ENCODE data around the gene ARSJ. TPM values are rescaled to one million over a fixed set of nuclear protein-coding genes. Genes with fewer than 3 reads are reported as not detected.

The ARSJ gene
- total RNA-seq, 1 donor from 2014 or later: 12.8 TPM

DNA sequence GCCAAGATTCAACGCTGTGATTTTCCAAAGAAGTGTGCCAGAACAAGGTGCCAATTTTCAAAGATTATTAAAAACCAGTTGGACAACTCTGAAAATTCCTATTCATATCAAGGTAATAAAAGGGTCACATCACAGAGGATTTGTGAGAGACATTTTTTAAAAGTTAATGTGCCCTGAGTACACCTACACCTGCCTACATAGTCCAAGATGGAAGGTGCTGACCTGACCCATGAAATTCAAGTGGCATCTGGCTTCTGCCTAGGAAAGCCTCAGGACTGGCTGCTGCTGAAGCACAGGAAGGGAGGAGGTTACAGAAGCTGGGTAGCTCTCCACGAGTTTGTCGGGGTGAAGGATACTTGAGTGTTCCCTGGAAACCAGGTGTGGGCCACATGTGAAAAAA lies 11.4 kb upstream of the ARSJ start:
- no peak for DNase-seq (ENCODE audit: low read depth)

DNA sequence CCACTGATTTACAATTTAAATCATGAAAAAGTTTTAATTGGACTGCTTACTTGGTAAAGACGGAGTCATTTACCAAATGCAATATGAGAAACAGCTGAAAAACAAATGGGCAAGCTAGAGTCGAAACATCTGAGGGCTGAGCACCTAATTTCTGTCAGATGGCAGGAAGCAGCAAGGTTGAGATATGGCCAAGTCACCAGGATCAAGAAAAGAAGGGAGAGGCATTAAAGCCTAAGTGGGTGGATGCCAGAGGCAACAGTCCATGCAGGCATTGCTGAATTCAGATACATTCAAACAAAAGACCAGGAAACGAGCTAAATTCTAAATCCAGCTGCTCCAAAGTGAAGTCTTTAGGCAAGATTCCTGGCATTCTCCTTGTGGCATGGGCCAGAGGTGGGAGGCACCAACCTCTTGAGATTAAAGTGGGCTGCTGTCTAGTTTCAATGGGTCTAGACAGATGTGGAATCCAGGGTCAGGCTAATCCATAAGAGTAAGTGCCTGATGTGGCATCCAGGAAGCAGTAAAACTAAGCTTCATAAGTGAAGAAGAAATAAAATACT lies 8.0 kb upstream of the ARSJ start:
- DNase-seq (ENCODE audit: low read depth): no peak

DNA sequence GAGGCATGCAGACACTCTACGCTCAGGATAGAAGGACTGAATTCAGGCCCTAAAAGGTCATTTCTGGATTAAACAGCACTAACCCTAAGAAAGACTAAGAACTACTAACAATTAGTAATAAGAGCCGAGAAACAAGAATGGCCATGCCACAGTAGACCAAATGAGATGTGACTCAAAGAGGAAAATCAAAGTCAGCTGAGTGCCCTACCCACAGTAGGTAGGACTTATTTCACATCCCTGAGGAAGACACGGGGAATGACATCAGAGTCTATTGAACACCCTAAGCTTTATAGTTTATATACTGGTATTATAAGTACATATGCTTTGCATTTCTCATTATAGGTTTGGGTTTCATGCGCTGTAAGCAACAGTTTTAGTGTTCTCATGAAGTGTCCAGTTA lies 2.7 kb upstream of the ARSJ start:
- no peak for DNase-seq (ENCODE audit: low read depth)

DNA sequence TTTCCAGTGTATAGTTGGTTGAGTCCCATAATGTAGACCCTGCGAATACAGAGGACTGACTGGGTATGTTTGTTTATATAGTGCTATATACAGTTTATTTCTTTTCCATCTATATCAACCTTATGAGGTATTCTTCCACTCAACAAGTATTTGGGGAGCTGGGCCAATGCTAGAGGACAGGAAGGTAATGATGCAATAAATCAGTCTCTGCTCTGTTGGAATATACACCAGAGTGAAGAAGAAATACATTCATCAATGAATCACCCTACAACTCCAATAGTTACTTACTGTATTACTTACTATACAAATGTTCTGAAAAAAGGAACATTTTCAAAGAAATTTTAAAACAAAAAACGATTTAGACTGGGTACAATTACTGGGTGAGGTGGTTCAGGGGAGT lies 2.1 kb upstream of the ARSJ start:
- DNase-seq (ENCODE audit: low read depth): no peak

DNA sequence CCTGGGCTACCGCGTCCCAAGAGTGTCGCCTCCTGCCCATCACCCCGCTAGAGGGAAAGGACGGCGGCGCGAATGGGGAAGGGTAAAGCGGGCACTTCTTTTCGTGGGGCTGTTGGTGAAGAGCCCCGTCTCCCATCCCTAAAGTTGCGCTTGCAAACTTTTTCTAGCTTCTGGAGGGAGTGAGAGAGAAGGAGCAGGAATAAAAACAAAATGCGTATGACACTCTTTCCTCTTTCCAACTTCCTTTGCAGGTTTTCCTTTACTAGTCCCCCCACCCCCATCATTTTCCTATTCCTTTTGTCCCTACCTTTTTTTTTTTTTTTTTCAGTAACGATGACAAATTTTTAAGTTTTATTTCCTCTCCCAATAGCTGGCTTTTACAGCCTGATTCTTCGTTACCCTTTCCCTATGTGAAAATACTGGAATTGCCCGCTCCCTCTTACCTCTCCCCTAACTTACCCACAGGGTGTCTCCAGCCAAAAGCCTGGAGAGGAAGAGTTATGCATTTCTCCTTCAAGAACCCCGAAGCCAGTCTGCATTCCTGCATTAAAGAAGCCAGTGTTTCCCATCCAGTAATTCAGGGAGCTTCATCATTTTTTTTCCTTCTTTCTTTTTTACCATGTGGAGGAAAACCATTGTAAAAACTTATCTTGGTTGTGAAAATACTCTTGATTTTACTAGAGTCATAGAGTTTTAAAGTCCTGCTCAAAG lies 613 bp upstream of the ARSJ start:
- peak; percentile 55 for DNase-seq (ENCODE audit: low read depth)

DNA sequence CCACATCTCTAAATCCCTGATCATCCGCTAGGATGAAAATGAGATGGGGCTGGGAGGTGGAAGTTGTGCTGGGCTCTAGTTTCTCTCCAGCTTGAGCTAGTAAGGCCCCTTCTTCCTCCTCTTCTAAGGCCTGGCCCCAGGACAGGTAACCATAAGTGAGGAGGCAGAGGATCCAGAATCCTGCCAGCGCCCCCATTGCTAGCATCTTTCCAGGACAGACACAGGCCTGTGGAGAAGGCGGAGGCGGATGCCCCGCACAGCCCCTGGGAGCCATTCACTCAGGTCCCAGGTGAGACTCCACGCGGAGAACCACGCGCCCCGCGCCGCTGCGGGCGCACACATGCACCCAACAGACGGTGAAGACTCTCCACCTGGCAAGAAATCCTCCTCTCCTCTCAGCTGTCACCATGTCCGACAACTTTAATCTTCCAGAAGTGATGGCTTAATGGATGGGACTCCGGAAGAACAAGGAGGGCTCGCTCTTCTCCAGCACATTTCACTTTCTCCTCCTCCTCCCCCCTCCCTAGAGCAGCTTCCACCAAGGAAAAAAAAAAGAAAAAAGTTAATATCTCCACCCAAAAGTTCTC lies 793 bp downstream of the ARSJ start:
- no peak for DNase-seq (ENCODE audit: low read depth)

DNA sequence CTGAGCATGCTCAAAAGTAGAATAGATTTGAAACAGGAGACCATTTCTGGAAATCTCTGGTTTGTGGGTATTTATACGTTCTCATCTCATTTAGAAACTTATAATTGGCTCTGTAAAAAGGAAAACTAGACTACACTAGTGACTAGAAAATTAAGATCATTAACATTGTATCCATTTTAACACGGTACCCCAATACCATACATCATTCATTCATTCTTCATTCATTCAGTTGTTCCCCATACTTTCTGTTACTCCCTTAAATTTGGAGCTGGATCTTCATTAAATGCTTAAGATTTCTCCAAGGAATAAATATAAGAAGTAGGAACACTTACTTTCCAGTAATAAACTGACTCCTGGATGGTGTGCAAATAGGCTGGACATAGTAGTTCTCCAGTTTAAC lies 1.3 kb downstream of the ARSJ start:
- DNase-seq (ENCODE audit: low read depth): no peak

DNA sequence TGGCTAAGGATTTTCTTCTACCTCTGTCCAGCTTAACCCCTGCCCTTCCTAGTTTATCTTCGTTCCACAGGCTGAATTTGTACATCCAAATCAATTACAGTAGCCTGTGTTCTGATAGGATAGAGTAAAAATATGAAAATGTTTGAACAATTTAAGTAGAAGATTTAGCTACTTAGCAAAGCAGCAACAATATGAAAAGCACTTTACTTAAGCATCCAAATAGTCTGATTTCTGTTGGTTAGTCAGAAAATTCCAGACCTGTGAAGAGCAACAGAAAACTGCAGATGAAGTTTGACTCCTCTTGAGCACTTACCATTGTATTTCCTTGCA lies 2.0 kb downstream of the ARSJ start:
- DNase-seq (ENCODE audit: low read depth): no peak

DNA sequence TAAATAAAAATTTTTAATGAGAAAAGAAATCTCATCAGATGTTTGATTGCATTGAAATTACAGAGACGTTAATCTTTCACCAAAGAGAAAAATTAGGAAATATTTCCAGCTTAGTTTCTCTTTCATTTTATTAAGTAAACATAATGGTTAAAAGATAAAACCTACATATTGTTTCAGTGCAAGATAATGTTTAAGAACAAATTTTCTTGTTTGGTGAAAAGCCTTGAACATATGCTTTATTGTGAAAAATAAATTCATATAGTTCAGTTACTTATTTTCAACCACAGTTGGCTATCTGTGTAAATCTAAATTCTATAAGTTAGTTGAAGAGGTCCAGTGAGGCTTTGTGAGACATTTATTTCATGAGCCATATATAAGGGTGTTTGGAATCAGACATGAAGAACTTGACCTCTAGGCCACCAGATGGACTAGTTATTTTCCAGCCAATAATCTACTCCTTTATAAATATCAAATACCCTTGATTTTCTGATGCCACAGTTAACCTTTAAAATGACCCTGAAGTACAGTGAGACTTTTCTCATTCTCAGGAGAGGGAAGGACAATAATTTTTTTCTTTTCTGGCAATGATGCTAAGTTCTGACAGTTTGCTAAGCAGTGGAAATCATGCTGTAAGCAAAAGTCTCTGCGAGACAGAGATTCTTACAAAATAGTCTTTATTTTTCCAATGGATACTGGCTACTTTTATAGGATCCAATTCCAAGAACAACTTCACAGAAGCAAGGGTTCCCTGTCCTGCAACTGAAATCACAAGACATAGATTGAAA lies 2.5 kb downstream of the ARSJ start:
- DNase-seq (ENCODE audit: low read depth): no peak

DNA sequence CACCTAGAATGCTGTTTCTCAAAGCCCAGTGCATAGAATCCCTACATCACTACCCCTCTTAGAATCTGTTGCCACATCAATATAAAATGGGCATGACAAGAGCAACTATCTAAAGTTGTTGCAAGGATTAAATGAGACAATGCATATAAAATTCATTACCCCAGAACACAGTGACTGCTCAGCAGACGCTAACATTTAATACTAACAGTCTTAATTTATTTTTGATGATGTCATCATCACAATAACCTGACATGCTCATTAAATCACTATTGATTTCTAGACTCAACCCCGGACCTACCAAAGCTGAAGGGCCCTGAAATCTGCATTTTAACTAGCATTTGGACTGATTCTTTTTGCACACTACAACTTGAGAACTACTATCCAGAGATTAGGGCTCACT lies 3.9 kb downstream of the ARSJ start:
- DNase-seq (ENCODE audit: low read depth): no peak

DNA sequence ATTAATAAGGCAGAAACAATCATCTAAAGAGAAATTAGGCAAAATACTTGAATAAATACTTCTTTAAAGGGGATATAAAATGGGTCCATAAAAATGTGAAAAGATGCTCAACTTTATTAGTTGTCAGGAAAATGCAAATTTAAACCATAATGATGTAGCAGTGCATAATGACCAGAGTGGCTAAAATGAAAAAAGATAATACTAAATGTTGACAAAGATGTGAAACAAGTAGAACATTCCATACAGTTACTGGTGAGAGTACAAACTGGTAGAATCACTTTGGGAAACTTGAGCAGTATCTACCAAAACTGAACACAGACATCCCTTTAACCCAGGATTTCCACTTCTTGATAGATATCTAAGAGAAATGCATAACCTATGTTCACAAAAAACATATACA lies 5.0 kb downstream of the ARSJ start:
- no peak for DNase-seq (ENCODE audit: low read depth)

DNA sequence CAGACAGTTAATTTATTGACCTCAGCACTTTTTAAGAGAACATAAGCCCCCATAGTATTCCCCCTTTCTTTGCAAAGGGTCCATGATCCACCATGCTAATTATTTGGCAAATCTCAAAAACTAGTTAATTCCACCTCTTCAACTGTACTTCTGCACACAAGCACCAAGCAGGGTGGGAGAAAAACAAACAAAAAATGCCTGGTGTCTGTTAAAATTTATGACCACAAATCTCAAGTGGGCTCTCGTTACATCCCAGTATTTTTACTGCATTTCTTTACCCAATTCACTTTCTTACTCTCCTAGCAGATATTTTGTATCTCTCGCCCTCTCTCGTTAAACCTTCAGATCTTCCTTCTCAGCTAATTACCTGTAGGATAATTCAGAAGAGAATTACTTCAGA lies 6.1 kb downstream of the ARSJ start:
- DNase-seq (ENCODE audit: low read depth): no peak

DNA sequence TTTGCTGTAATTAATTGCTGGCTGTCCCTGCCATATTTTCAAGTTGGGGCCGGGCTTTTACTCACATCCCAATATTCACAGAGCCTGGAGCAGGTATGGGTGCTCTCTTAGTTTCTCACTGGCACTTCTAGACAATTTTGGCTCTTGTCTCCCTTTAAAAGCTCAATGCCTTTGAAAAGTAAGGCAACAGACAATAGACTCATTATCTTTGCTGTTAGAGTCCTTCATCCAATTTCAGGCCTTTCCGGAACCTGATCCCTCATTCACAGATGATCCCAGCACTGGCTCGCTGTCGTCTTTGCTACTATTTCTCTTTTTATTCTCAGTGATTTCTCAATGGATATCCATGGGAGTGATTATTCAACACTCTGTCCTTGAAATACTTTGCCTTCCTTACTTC lies 6.7 kb downstream of the ARSJ start:
- DNase-seq (ENCODE audit: low read depth): no peak

DNA sequence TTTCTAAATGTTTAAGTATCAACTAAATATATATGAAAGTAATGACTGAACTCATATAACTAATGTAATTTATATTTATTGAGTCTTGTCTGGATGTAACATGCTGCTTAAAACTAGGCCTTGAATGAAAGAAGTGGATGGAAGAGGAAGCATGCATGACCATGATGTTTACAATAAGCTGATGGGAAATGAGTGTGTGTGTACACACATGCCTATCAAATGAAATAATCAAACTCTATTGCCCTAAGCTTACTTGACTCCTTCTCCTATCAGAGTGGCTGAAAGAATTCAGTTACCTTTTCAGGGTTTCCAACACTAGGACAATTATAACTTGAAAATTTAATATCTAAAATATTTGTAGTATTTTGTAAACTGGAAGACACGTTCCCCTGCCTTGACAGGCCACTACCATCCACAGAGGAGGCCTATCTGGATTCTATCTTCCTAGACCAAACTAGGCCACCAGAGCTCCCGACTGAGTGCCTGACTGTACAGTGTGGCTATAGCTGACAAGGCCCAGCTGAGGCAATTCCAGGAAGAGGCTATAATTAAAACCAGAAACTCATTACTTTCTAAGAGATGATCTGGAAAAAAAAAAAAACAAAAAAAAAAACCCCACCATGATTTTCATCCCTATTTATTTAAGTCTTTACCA lies 7.6 kb downstream of the ARSJ start:
- no peak for DNase-seq (ENCODE audit: low read depth)

DNA sequence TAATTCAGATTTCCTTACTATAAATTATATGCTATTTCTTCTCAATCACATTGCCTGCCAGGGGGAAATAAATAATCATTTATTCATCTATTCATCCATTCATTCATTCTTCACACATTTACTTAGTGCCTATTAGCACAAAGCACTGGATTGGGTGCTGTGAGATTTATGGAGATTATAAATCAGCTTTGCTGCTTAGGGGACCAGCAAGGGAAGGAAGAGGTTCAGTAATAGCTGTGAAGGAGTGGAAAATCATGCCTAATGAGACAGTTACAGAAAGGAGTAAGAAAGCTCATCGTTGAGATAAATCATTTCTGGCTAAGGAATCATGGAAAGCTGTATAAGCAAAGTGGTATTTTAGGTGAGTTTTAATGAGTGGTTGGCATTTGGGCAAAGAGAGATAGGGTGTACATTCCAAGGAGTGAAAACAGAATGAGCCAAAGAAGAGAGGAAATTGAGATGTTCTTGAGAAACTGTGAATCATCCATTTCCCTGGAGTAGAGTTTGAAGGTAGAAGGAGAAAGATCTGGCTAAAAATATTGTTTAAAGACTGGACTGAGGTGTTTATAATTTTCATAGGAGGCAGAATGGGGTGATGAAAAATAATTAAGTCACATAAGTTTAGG lies 9.6 kb downstream of the ARSJ start:
- no peak for DNase-seq (ENCODE audit: low read depth)

DNA sequence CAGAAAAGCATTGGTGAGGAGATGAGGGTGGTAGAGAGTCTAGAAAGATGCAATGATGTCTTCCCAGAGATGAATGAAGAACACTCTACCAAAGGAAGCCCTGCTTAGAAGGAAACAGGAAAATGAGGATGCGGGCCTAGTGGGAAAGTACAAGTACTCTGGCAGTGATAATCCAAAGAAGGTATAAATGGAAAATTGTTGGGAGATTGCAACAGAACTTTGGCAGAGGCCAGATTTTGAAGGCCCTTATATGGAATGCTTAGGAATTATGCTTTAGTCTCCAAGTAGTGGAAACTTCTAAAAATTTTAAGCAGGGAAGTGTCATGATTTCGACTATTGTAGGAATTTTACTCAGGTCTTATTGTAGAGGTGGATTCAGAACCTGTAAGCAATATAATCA lies 11.0 kb downstream of the ARSJ start:
- DNase-seq (ENCODE audit: low read depth): no peak

DNA sequence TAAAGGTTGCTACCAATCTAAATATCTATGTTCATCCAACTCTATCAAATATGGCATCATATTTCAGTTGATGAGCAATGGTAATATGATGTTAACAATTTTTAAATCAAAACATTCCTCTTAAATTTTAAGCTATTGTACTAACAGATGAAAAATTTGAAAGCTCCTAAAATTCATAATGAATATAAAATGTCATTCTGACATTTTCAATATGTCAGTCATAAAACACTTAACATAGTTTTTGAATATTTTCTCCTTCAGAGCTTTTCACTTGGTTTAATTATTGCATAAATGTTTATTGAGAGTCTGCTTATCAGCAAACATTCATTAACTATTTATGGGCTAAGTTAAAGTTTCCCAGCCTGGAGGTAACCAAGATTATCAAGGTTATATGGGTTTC lies 11.8 kb downstream of the ARSJ start:
- no peak for DNase-seq (ENCODE audit: low read depth)

DNA sequence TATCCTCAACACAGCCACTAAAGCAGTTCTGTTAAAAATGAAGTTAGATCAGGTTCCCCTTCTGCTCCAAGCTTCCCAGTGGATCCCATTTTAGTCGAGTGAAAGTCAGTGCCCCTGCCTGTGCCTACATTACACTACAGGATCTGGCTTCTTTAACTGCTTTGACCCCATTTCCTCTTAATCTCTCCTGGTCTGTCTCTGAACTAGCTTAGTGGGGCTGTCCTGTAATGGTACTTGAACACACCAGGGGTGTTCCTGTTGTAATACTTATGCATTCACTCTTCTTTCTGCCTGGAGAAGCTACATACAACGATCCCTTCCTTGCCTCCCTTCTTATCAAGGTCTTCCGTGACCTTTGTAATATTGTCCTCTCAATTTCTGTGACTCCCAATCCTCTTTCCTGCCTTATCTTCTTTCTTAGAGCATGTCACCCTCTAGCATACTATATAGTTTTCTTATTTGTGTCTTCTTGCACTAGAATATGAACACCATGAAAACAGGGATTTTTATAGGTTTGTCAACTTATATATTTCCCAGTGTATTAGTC lies 16.7 kb downstream of the ARSJ start:
- no peak for DNase-seq (ENCODE audit: low read depth)

DNA sequence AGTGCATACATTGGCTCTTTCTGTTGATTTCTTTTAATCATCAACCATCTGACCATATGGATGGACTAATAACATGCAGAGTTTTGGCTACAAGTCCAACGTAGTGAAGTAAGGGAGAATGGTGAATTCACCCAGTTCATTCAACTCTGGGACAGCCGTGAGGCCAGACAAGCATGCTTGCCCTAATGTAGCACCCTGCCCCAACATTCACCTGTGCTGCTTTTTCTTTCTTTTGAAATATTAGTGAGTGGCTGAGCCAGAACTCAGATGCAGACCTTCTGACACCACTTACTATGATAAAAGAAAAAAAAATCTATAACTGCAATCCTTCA lies 17.5 kb downstream of the ARSJ start:
- DNase-seq (ENCODE audit: low read depth): no peak

DNA sequence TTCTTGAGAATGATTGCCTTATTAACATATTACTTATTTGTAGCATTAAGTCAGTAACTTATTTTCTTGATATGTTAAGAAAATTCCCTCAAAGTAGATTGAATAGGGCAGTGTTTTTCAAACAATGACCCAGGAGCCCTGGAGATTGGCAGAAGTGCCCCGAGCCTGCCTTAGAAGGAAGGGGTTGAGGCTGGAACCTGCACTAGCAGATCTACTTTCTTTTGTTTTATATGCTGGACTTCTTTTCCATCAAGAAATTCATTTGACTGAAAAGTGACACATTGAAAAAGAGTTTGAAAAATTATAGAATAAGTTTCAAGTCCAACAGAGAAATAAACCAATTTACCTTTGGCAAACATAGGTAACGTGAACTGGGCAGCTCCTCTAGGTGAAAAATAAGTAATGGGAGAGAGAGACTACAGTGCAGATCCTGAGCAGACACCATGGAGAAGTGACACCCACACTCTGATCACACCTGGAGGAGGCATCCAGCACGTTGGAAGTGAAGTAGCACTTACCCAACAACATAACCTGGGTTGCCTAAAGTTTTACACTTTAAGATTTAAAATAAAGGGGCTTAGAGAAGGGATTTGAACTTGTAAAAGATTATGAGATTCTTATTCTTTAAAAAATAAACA lies 18.6 kb downstream of the ARSJ start:
- no peak for DNase-seq (ENCODE audit: low read depth)

DNA sequence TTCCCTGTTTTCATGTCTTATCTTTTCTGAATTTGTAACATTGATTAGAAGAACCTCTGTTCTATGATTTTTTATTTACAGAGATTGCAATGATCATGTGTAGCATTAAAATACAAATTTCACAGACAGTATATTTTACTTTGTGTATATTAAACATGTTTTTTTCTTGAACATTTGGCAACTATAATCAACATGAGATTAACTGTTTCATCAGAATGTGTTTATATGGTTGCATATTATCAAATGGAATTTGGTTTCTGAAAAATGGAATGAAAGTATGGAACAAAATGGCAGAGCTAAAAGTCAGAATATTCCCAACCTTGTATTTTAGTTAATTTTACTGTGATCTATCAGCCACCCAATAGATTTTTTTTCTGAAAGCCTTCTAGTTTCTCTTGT lies 19.9 kb downstream of the ARSJ start:
- DNase-seq (ENCODE audit: low read depth): no peak

All from myocyte (in vitro differentiated cells).